Left kidney (tissue), 2 donors: ENCODE data around the gene AK5. TPM values are rescaled to one million over a fixed set of nuclear protein-coding genes. Genes with fewer than 3 reads are reported as not detected.

Experiments used
- DNase-seq: peaks from one replicate; pipeline ENCODE4 v3.0.0-alpha.2; 2013
- polyA plus RNA-seq: library from polyadenylated mRNA; unstranded; fragments of 120-200 nt; gene quantifications from one replicate; pipeline ENCODE4 v1.2.1, GENCODE V29; 2013; ENCODE audit not compliant: insufficient read length

The AK5 gene
- polyA plus RNA-seq, 1 donor: 4.6 TPM

DNA sequence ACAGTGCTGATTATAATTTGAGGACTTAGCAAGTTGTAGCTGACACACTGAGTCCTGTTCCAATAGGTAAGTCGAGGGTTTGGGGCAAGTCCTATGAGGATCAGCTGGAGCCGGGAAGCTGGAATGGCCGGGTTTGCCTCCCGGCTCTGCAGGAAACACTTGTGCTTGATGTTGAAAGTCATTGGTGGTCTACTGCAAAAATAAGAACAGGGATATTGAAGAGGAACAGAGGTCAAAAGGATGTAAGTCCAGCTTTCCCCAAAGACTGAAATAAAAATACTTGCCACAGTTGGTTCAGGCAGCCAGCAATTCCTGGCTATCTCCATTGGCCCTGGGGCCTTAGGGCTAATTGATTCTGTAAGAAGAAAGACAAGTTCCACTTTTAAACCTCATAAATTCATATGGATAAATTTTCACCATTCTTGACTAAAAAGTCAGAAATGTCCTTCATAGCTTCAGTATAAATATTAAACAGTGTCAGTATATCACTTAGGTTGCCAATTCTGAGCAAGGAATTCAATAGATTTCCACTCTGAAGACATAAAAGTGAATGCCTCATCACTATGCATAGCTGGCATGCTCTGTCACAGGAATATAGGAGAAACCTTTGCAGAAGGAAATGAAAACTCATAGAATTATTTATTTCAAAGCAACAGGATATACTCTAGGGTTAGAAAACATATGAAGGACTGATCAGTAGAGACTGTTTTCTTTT lies 165.2 kb downstream of the AK5 start:
- no peak for DNase-seq

DNA sequence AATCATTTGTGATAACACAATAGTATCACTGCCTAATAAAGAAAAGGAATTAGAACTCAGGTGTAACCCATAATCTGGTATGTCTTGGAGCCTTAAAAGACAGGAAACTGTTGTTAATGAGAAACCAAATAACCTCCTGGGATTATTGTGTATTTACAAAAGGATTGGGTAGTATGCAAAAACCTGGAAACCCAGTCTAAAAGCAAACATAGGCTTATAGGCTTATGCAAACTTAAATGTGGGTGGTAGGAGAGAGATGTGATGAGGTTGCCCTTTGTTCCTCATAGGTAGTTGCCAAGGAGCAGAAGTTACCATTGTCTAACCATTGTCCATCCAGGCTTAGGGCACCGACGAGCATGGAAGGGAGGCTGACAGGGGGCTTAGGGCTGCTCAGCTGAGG lies 165.8 kb downstream of the AK5 start:
- no peak for DNase-seq

DNA sequence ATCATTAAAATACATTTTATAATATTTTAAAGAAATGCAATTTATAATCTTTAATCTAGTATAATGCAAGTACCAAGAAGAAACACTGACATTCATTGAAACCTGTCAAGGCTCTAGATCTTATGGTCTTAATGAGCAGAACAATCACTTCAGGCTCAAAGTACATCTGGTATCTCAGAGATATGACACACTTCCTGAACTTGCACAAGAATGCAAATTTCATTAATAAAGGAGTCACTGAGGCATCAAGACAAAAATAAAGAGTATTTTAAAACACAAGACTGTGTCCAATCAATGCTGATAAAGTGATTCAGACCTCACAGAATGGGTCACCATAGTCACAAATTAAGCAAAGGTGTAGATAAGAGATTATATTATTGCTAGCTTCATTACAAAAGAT lies 178.1 kb downstream of the AK5 start:
- no peak for DNase-seq

DNA sequence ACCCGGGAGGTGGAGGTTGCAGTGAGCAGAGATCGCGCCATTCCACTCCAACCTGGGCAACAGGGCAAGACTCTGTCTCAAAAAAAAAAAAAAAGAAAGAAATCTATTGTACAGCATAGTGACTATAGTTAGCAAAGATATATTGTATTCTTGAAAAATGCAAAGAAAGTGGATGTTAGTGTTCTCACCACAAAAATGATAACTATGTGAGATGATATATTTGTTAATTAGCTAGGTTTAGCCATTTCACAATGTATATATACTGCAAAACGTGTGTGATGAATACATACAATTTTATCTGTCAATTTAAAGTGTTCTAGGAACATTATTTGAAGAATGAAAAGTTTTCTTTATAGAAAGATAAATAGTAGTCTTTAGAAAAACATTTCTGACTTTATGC lies 179.9 kb downstream of the AK5 start:
- no peak for DNase-seq

DNA sequence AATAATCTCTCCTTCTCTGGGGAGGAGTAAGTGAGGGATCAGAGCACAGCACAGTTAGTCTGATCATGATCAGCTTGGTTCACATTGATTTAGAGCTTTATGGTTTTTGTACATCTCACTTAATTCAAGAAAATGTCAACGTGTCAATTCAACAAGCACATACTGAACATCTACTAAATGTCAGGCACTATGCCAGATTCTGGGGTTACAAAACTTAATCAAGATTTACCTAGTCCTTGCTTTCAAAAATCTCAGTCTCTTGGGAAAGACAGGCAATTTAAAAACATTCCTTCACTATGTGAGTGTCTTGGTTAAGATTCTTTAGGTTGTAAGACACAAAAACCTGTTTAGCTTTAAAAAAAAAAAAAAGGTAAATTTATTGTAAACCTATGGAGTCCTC lies 181.4 kb downstream of the AK5 start:
- DNase-seq: no peak

DNA sequence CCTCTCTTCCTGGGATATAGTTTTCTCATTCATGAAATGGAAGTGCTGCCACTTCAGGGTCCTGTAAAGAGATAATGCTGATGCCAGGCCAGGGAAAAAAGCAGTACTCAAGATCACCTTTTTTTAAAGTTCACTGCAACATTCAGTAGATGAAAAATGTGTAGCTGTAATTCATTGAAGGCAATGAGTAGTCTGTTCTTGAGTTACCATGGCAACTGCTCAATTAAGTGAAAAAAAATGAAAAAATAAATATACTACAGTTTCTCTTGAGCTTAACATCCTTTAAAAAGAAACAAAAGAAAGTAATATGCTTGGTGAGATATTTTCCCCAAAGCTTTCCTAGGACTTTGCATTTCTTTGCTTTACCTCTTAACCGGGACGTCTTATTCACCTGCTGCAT lies 183.3 kb downstream of the AK5 start:
- DNase-seq: no peak

DNA sequence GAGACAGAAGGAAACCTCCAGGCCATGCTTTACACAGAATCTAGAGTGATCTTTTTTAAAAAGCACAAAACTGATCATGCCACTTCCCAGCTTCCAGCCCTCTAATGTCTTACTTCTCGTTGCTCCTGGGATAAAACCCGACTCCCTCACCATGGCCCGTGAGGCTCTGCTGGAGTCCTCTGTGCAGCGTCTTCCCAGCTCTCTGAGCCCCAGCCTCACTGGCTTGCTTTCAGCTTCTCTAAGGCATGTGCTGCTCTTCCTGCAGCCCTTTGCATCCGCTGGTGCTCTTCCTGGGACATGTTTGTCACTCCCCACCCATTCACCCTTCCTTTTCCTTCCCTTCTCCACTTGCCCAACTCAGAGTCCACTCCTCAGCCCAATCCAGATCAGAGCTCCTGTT lies 184.1 kb downstream of the AK5 start:
- DNase-seq: no peak

DNA sequence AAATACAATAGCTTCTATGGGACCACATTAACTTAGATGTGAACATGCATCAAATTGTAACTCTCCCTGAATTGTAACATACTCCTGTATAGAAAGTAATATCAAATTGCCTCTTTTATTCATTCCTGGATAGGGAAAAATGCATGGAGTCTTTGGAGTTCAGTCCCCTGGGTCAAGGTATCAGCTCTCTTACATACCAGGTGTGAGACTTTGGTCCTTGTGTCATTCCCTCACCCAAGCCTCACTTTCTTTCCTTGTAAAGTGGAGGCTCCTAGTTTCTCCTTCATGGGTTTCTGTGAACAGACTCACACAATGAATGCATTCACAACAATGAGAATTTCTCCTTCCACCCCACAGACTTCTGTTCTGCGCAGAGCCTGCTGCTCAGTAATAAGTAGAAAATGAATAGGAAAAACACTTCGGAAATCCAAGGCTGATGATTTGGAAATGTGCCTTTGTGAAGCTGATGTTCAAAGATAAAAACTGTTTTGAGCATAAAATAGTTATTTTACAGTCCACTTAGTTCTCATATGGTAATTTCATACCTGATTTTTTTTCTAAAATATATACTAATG lies 185.3 kb downstream of the AK5 start:
- DNase-seq: no peak

DNA sequence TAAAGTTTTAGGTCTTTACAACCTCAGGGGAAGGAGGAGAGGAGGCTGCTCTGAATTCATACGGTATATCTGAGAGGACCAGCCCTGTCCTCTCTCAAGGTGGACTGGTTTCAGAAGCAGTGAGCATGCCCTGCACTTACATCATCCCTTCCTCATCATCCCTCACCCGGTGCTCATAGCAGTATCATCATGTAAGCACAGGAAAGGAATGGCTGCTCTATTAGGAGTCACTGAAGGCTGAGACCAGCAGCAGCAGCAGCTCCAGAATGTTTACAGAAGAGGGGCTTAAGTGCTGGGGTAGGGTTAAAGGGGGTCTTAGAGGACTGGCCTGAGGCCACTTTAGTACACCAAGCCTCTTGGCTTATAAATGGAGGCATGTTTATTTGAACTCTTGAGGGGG lies 185.9 kb downstream of the AK5 start:
- no peak for DNase-seq

DNA sequence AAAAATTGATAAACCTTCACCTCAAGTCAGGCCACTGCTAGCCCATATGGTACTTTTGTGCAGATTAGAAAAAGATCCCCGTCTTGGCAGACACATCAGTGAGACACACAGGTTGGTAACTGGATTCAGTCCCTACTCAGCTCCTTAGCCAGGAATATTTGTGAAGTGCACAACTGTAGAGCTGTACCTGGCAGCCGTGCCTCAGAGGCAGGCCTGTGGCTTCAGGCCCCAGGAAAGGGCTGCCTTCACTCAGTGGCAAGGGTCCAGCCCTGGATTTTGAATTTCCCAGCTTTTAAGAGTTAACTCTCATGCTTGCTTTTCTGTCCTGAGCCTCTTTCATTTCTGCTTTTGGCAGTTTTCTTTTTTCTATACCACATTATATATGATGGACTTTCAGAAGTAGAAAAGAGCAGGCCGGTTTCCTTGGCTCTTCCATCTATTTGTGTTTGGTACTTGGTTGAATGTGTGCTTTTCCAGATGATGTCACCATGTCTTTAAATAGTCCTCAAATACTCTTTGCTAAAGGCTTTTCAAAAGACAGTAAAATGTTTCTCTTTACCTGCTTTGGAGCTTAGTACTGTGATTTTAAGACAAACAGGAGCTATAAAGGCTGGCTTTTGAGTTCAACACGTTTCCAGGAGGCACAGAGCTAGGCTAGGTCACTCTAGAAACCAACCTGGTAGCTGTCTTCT lies 186.6 kb downstream of the AK5 start:
- DNase-seq: no peak

DNA sequence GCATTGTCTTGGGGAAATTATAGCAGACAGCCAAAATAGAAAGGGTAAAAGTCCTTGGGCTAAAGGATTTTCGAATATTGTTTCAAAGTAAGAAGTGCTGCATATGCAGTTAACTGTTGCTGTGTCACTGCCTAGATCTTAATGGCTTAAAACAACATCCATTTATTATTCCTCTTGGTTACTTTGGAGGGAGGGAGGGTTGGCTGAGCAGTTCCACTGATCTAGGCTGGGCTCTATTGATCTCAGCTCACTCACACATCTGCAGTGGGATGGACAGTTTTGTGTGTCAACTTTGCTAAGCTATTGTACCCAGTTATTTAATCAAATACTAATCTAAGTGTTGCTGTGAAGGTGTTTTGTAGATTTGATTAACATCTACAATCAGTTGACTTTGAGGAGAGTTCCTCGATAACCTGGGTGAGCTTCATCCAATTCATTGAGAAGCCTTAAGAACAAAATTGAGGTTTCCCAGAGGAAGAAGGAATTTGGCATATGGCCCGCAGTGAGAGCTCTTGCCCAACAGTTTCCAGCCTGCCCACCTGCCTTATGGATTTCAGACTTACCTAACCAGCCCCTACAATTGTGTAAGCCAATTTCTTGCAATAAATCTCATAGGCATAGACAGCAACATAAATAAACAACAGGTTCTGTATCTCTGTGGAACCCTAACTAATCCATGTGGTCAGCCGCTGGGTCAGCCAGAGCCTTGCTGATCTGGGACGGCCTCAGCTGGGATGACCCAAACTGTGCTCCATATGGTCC lies 187.3 kb downstream of the AK5 start:
- no peak for DNase-seq

DNA sequence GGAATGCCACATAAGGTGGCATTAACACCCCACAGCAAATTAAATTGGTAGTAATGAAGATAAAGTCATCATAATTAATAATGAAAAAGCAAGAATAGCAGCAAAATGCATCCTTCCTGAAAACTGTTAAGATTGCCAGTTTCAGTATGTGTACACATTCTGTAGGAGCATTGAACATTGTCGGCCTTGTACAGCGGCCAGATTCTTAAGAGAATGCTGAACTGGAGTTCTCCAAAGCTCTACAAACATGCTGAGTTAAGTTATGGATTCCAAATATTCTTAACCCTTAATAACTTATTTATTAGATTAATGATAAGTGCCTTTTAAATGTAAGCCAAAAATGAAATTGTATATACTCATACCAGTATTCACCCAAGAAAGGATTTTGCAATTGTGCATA lies 189.9 kb downstream of the AK5 start:
- DNase-seq: no peak

DNA sequence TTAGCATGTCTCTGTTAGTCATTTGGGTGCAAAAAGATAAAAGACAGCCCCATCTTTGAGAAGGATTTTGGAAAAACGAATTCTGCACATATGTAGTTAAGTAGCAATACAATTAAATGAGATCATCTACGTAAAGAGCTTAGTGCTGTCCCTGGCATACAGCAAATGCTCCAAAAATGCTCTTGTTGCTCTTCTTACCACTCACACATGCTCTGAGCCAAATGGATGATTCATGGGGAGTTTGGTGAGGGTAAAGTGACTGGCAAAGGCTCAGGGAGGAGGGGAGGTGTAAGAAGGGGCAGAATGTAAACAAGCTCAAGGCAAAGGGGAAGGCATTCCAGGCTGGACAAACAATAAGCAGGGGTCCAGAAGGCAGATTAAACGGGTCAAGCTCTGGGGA lies 191.9 kb downstream of the AK5 start:
- DNase-seq: no peak

DNA sequence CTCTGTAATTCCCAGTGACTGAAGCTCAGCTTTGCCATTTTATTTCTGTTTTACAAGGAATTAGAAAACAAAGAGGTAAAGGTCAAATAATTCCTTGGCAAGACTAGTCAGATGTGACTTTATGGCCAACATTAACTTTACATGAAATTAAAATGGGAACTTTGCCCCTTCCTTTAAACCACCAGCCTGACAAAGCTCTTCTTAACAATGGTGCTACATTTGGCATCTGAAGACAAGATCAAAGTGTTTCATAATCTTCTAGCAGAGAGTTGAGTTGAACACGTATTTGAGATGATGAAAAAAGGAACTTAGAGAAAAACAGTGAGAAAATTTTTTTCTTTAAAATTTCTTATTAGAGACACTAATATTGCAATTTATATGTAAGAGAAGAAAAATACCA lies 193.8 kb downstream of the AK5 start:
- DNase-seq: no peak

DNA sequence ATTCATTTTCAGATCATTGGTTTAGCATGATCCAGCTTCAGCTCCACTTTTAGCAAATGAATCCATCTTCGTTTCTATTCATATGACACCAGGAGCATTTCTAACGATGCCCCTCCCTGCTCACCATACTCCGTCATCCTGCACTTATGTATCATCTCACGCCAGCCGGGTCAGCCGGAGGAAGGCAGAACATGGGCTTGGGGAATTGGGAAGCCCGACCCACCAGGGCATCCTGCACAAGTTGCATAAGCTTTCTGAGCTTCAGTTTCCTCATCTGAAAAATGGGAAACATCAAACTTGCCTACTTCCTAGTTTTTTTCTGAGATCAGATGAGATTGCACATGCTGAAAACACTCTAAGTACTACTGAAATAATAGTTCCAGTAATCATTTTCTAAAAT lies 194.7 kb downstream of the AK5 start:
- no peak for DNase-seq

DNA sequence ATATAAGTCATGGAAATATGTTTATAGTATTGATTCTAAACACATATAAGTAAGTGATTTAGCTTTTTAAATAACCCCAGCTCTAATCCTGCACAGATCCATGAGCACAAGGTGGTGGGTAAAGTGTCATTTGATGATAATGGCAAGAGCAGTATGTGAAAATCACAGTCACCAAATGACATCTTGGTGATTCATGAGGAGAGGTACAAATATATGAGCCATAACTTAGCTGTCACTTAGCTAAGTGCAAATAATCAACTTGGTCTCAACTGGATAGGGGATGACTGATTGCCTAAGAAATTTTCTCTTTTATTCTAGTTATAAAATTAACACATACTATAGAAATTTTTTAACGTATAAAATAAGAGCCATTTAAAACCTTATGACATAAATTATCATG lies 202.5 kb downstream of the AK5 start:
- DNase-seq: no peak

DNA sequence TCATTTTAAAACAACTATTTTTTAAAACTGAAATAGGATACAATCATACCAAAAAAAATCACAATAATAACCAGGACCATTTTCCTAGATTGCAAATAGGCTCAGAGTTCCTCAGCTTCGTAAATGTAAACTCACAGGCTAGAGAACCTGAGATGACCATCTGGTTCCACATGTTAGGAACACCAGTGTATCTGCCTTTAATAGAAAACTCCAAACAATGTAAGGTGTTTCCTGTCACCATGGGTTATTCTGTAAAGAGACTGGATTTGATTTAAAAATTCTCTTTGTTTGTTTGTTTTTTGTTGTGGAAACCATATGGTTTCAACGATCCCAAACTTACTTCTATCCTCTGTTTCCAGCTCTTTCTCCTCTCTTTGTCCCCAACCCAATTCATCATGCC lies 203.1 kb downstream of the AK5 start:
- no peak for DNase-seq

DNA sequence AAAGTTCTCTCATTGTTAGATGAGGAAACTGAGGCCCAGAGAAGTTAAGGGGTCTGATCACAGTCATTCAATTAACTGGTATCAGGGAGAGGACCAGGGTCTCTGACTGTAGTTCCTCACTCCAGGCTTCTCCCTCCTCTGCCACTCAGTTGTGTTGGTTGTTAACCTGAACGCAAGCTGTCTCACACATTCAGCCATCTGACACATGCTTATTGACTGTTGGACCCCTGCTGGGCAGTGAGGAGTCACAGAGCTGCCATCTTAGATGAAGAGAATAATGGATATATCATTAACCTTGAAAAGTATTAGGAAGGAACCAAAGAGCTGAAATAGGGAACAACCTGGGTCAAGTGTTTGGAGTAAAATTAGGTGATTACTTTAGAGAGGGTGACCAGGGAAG lies 205.8 kb downstream of the AK5 start:
- no peak for DNase-seq

DNA sequence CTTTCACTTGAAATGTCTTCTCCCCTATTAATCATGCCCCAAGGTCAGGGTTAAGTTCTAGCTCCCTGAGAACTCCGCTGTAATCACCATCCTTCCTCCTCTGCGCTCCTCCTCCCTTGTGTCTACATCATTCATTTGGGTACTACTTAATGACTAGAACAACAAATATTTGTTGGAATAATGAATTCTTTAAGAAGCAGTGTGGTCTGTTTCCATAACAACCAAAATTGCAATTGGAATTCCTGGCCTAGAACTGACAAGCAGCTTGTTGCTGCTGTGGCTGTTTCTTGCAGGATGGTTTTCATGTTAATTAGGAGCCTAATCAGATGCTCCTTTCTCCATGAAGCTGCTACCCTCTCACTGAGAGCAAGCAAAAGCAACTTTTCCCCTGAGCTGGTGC lies 208.1 kb downstream of the AK5 start:
- peak; percentile 17 for DNase-seq

DNA sequence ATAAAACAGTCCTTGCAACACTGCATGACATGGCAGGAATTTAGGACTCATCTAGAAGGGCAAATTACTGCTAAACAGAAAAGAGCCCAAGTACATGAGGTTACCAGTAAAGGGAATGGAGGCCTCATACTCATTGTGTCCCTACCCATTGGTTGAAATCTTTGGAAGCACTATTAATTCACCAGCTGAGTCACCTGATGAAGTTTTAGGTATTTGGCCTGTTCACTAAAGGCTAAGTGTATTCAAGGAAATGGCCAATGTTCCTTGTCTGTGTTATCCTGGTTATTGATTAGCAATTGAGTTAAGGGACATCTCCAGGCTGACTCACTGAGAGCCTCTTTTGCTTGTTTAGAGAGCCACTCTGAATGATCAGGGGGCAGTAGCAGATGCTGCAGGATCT lies 212.2 kb downstream of the AK5 start:
- DNase-seq: no peak

DNA sequence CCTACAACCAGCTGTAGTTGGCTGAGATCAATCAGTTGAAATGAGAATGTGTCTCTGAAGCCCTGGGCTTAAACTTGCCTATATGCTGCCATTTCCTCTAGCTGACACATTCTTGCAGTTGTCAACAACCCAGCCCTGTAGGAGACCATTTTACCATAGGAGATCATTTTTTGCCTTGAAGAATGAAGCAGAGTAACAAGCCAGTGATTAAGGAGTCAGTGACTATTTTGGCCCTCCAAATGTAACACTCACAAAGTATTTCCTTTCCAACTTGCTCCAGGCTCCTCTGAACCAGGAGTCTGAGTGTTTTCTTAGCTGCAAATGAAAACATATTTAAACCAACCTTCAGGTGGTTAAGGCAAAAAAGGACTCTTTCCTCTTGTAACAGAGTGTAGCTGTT lies 217.1 kb downstream of the AK5 start:
- DNase-seq: no peak

DNA sequence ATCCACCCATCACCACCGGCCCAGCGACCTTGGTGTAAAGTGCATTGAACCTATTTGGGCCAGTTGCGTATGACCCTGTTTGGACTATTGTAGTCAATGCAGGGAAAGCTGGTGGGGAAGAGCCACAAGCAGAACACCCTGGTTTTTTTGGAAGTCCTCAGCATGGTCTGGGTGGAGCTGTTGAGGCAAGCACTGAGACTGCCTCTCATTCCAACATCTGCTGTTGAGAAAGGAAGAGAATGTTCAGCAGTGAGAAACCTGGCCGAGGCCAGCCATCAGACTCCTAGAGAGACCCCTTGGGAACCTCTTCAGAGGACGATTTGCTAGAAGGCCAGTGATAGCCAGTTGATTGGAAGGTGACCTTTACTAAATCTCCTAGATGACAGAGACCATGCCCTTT lies 217.6 kb downstream of the AK5 start:
- DNase-seq: no peak

DNA sequence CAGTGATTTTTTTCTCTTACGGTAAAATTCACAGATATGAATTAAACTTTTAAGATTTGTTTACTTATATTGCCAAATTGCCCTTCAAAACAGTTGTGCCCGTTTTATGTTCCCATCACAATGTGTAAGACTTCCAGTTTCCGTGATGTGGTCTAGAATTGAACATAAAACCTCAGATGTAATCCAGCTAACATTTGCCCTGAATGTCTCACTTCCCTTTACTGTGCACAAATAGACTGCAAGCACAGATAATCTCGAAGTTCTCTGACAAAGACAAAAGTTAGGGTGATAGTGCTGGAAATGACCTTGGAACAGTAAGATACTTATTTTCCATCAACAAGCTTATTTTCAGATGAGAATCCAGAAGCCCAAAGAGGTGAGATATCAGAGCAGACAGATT lies 223.2 kb downstream of the AK5 start:
- DNase-seq: no peak
